GM23338 (cell line): ENCODE results near the gene TRIM22. TPM values are rescaled to one million over a fixed set of nuclear protein-coding genes. Genes with fewer than 3 reads are reported as not detected.
"Not testable (repeated sequence)": the region's sequence is repeated elsewhere in the genome, so short reads cannot be mapped to it uniquely, and the experiment has no call there.

ENCODE experiments used
- ATAC-seq: fragments of 200-7000 bp; cut with Tn5 transposase; 3 replicates; pipeline ENCODE4 v1.9.1; 2020
- DNase-seq: peaks from one replicate; pipeline ENCODE4 v3.0.0-alpha.2; 2015; ENCODE audit warnings: low spot score
- H2AFZ ChIP-seq: fragments of 200-600 bp; sonication (generic); 2 replicates; pipeline ENCODE4 v1.8.0; 2016; ENCODE audit warnings: antibody characterized with exemption, mild to moderate bottlenecking, moderate library complexity
- H3F3A ChIP-seq: fragments of 200-600 bp; sonication (generic); replicated peaks from 2 replicates; pipeline ENCODE4 v1.8.0; 2017; ENCODE audit warnings: antibody characterized with exemption, mixed run types, low read depth
- H3K27ac ChIP-seq: fragments of 200-600 bp; sonication (generic); 2 replicates; pipeline ENCODE4 v1.6.1; 2016; ENCODE audit warnings: low read depth
- H3K27me3 ChIP-seq: fragments of 200-600 bp; sonication (generic); 2 replicates; pipeline ENCODE4 v1.8.0; 2016; ENCODE audit warnings: mild to moderate bottlenecking, mixed run types, moderate library complexity; ENCODE audit not compliant: insufficient read depth
- H3K36me3 ChIP-seq: fragments of 200-600 bp; sonication (generic); 2 replicates; pipeline ENCODE4 v1.8.0; 2016; ENCODE audit warnings: mild to moderate bottlenecking; ENCODE audit not compliant: insufficient read depth
- H3K4me1 ChIP-seq: fragments of 200-600 bp; sonication (generic); 2 replicates; pipeline ENCODE4 v1.8.0; 2016; ENCODE audit warnings: mild to moderate bottlenecking, moderate library complexity; ENCODE audit not compliant: insufficient read depth
- H3K4me2 ChIP-seq: fragments of 200-600 bp; sonication (generic); 2 replicates; pipeline ENCODE4 v1.7.1; 2017; ENCODE audit warnings: mixed run types
- H3K4me3 ChIP-seq: fragments of 200-600 bp; sonication (generic); 2 replicates; pipeline ENCODE4 v1.6.1; 2016; ENCODE audit warnings: mixed run types
- H3K79me2 ChIP-seq: fragments of 200-600 bp; sonication (generic); replicated peaks from 2 replicates; pipeline ENCODE4 v1.8.0; 2017; ENCODE audit warnings: mild to moderate bottlenecking; ENCODE audit not compliant: insufficient read depth
- H3K9me2 ChIP-seq: fragments of 200-600 bp; sonication (generic); 2 replicates; pipeline ENCODE4 v1.8.0; 2017; ENCODE audit not compliant: insufficient read depth
- H4K20me1 ChIP-seq: fragments of 200-600 bp; sonication (generic); replicated peaks from 2 replicates; pipeline ENCODE4 v1.8.0; 2017; ENCODE audit warnings: mild to moderate bottlenecking; ENCODE audit not compliant: insufficient read depth
- H3K27ac Mint-ChIP-seq: 2 replicates; pipeline ENCODE4 v1.8.0; 2020; ENCODE audit warnings: inconsistent platforms, mild to moderate bottlenecking, moderate library complexity, mixed read lengths
- H3K27me3 Mint-ChIP-seq: 3 replicates; pipeline ENCODE4 v1.8.0; 2022; ENCODE audit warnings: low read depth, mild to moderate bottlenecking, moderate library complexity, mixed read lengths, inconsistent platforms; ENCODE audit not compliant: insufficient read depth, poor library complexity
- H3K36me3 Mint-ChIP-seq: 3 replicates; pipeline ENCODE4 v1.8.0; 2021; ENCODE audit warnings: low read depth, mild to moderate bottlenecking, inconsistent platforms, moderate library complexity, mixed read lengths
- H3K4me1 Mint-ChIP-seq: 3 replicates; pipeline ENCODE4 v1.8.0; 2020; ENCODE audit warnings: mild to moderate bottlenecking, inconsistent platforms, mixed read lengths
- H3K4me3 Mint-ChIP-seq: 3 replicates; pipeline ENCODE4 v1.8.0; 2021; ENCODE audit warnings: moderate library complexity, mild to moderate bottlenecking, inconsistent platforms, mixed read lengths
- H3K9me3 Mint-ChIP-seq: 3 replicates; pipeline ENCODE4 v1.8.0; 2020; ENCODE audit warnings: moderate library complexity, mild to moderate bottlenecking, inconsistent platforms, mixed read lengths
- polyA plus RNA-seq: library from polyadenylated mRNA; unstranded; fragments of >200 nt; fragmentation: Nextera tagmentation; extraction: Ambion mirVana; gene quantifications from 2 replicates; pipeline ENCODE4 v1.2.1, GENCODE V29; 2016
- total RNA-seq: library from RNA; depleted of rRNA; stranded (reverse); fragments of >200 nt; shearing (Covaris generic); gene quantifications from 2 replicates; pipeline ENCODE4 v1.2.3, GENCODE V29; 2014
- TF ChIP-seq, protein P1 (sequence below): fragments of 250-450 bp; sonication (Bioruptor Pico); IDR thresholded peaks from 2 replicates; pipeline ENCODE4 v1.5.0; 2020; ENCODE audit warnings: mild to moderate bottlenecking, moderate library complexity
- TF ChIP-seq, protein P2 (sequence below): IDR thresholded peaks from 2 replicates; pipeline ENCODE4 v1.6.1; 2016; ENCODE audit warnings: antibody characterized with exemption

Gene TRIM22
- total and polyA plus RNA-seq, 2 experiments from 2014 or later = 23.9 to 41.1 TPM

DNA sequence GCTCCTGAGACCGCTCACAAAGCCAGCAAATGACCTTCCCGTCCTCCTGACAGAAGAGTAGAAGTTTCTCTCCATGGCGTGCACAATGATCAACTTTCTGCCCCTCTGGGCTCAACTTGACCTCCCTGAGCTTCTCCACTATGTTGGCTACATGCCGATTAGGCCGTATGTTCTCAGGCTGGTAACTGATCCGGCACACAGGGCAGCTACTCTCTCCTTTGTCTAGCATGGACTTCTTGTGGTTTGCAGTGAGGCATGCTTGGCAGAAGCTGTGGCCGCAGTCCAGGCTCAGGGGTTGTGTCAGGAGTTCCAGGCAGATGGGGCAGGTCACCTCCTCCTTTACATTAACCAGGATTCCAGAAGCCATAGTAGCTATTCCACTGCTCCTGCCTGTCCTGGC, 9.8 kb upstream of the TRIM22 start (continued):
- TF ChIP-seq, protein P1, sequence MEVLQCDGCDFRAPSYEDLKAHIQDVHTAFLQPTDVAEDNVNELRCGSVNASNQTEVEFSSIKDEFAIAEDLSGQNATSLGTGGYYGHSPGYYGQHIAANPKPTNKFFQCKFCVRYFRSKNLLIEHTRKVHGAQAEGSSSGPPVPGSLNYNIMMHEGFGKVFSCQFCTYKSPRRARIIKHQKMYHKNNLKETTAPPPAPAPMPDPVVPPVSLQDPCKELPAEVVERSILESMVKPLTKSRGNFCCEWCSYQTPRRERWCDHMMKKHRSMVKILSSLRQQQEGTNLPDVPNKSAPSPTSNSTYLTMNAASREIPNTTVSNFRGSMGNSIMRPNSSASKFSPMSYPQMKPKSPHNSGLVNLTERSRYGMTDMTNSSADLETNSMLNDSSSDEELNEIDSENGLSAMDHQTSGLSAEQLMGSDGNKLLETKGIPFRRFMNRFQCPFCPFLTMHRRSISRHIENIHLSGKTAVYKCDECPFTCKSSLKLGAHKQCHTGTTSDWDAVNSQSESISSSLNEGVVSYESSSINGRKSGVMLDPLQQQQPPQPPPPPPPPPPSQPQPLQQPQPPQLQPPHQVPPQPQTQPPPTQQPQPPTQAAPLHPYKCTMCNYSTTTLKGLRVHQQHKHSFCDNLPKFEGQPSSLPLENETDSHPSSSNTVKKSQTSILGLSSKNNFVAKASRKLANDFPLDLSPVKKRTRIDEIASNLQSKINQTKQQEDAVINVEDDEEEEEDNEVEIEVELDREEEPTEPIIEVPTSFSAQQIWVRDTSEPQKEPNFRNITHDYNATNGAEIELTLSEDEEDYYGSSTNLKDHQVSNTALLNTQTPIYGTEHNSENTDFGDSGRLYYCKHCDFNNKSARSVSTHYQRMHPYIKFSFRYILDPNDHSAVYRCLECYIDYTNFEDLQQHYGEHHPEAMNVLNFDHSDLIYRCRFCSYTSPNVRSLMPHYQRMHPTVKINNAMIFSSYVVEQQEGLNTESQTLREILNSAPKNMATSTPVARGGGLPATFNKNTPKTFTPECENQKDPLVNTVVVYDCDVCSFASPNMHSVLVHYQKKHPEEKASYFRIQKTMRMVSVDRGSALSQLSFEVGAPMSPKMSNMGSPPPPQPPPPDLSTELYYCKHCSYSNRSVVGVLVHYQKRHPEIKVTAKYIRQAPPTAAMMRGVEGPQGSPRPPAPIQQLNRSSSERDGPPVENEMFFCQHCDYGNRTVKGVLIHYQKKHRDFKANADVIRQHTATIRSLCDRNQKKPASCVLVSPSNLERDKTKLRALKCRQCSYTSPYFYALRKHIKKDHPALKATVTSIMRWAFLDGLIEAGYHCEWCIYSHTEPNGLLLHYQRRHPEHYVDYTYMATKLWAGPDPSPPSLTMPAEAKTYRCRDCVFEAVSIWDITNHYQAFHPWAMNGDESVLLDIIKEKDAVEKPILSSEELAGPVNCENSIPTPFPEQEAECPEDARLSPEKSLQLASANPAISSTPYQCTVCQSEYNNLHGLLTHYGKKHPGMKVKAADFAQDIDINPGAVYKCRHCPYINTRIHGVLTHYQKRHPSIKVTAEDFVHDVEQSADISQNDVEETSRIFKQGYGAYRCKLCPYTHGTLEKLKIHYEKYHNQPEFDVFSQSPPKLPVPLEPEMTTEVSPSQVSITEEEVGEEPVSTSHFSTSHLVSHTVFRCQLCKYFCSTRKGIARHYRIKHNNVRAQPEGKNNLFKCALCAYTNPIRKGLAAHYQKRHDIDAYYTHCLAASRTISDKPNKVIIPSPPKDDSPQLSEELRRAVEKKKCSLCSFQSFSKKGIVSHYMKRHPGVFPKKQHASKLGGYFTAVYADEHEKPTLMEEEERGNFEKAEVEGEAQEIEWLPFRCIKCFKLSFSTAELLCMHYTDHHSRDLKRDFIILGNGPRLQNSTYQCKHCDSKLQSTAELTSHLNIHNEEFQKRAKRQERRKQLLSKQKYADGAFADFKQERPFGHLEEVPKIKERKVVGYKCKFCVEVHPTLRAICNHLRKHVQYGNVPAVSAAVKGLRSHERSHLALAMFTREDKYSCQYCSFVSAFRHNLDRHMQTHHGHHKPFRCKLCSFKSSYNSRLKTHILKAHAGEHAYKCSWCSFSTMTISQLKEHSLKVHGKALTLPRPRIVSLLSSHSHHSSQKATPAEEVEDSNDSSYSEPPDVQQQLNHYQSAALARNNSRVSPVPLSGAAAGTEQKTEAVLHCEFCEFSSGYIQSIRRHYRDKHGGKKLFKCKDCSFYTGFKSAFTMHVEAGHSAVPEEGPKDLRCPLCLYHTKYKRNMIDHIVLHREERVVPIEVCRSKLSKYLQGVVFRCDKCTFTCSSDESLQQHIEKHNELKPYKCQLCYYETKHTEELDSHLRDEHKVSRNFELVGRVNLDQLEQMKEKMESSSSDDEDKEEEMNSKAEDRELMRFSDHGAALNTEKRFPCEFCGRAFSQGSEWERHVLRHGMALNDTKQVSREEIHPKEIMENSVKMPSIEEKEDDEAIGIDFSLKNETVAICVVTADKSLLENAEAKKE (CRISPR knock-in tag) = no peak
- TF ChIP-seq, protein P2, sequence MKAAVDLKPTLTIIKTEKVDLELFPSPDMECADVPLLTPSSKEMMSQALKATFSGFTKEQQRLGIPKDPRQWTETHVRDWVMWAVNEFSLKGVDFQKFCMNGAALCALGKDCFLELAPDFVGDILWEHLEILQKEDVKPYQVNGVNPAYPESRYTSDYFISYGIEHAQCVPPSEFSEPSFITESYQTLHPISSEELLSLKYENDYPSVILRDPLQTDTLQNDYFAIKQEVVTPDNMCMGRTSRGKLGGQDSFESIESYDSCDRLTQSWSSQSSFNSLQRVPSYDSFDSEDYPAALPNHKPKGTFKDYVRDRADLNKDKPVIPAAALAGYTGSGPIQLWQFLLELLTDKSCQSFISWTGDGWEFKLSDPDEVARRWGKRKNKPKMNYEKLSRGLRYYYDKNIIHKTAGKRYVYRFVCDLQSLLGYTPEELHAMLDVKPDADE = no peak

DNA sequence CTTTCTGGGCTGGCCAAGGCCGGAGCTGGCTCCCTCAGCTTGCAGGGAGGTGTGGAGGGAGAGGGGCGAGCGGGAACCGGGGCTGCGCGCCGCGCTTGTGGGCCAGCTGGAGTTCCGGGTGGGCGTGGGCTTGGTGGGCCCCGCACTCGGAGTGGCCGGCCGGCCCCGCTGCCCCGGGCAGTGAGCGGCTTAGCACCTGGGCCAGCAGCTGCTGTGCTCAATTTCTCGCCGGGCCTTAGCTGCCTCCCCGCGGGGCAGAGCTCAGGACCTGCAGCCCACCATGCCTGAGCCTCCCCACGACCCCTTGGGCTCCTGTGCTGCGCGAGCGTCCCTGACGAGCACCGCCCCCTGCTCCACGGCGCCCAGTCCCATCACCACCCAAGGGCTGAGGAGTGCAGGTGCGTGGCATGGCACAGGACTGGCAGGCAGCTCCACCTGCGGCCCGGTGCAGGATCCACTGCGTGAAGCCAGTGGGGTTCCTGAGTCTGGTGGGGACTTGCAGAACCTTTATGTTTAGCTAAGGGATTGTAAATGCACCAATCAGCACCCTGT, 6.6 kb upstream of the TRIM22 start:
- not testable (repeated sequence) for H3K27me3 ChIP-seq, H4K20me1 ChIP-seq, H3K9me2 ChIP-seq, H2AFZ ChIP-seq, H3K27me3 Mint-ChIP-seq, H3K27ac Mint-ChIP-seq, H3F3A ChIP-seq, H3K4me3 ChIP-seq, H3K27ac ChIP-seq, H3K4me1 ChIP-seq, ATAC-seq, H3K4me2 ChIP-seq, DNase-seq, H3K4me3 Mint-ChIP-seq
- Mint-ChIP-seq H3K36me3 (peaks cover 35% of the 10 kb centered on the region), H3K4me1 (peaks cover 20% of the 10 kb centered on the region), H3K9me3 (peaks cover 10% of the 10 kb centered on the region; the same call in 2 of the 3 replicates)
- H3K36me3 ChIP-seq = peaks cover 10% of the 10 kb centered on the region
- H3K79me2 ChIP-seq = peaks cover 16% of the 10 kb centered on the region

DNA sequence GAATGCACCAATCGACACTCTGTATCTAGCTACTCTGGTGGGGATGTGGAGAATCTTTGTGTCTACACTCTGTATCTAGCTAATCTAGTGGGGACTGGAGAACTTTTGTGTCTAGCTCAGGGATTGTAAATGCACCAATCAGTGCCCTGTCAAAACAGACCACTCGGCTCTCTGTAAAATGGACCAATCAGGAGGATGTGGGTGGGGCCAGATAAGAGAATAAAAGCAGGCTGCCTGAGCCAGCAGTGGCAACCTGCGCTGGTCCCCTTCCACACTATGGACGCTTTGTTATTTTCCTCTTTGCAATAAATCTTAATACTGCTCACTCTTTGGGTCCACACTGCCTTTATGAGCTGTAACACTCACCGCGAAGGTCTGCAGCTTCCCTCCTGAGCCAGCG, 6.0 kb upstream of the TRIM22 start:
- H3K27me3 ChIP-seq, H3K4me3 ChIP-seq, H3K27me3 Mint-ChIP-seq, H3K4me2 ChIP-seq, H3K4me1 ChIP-seq, ATAC-seq, H3F3A ChIP-seq, H3K27ac ChIP-seq, H3K36me3 ChIP-seq, DNase-seq, H4K20me1 ChIP-seq, H3K9me2 ChIP-seq, H2AFZ ChIP-seq: not testable (repeated sequence)
- Mint-ChIP-seq H3K4me3 (peak overlapping the region; percentile 79; the same call in 2 of the 3 replicates), H3K4me1 (peaks cover 20% of the 10 kb centered on the region), H3K36me3 (peaks cover 29% of the 10 kb centered on the region), H3K9me3 (peaks cover 15% of the 10 kb centered on the region; the same call in 2 of the 3 replicates), H3K27ac (peak overlapping the region; percentile 74; the same call in 1 of the 2 replicates)
- peaks cover 16% of the 10 kb centered on the region for H3K79me2 ChIP-seq
